HEK293 (cell line): ENCODE data around the gene ACTRT2.

ENCODE experiments used
- CTCF ChIA-PET: fragments of 350-600 bp; formaldehyde crosslinking; extraction: SDS; loops from one replicate; lab custom pipeline; 2021; ENCODE audit warnings: antibody characterized with exemption; lab: Yijun Ruan, JAX
- POLR2A ChIA-PET: fragments of 300-600 bp; formaldehyde crosslinking; extraction: SDS; loops from one replicate; lab custom pipeline; 2020; ENCODE audit warnings: antibody characterized with exemption, inconsistent platforms; lab: Yijun Ruan, JAX
- H3K27ac ChIP-seq: fragments of 200-500 bp; sonication (Bioruptor generic); 2 replicates; pipeline ENCODE4 v1.5.1; 2014; ENCODE audit warnings: low read depth, low read length, control low read depth, inconsistent platforms; ENCODE audit errors: extremely low read depth
- H3K36me3 ChIP-seq, 2 experiments: fragments of 200-500 bp in 1 of 2; sonication (Bioruptor generic) in 1 of 2; 1 replicate in 1 of 2; 2 replicates in 1 of 2; pipeline ENCODE4 v1.5.1; 2014 to 2017; ENCODE audit warnings: inconsistent platforms in 2 of 2, low read length in 2 of 2; ENCODE audit not compliant: control insufficient read depth in 2 of 2, insufficient read depth in 1 of 2
- H3K4me1 ChIP-seq: fragments of 200-500 bp; sonication (Bioruptor generic); 2 replicates; pipeline ENCODE4 v1.5.1; 2014; ENCODE audit warnings: mild to moderate bottlenecking, low read length, inconsistent platforms; ENCODE audit not compliant: control insufficient read depth, insufficient read depth
- H3K4me3 ChIP-seq: 2 replicates; pipeline ENCODE4 v1.5.1; 2011; ENCODE audit warnings: low read depth, mild to moderate bottlenecking, control low read depth, low read length, moderate library complexity
- H3K9me3 ChIP-seq: fragments of 200-500 bp; sonication (Bioruptor generic); 2 replicates; pipeline ENCODE4 v1.5.1; 2014; ENCODE audit warnings: low read depth, low read length, inconsistent platforms; ENCODE audit not compliant: control insufficient read depth, insufficient read depth
- HIC1 ChIP-seq: fragments of 450-650 bp; formaldehyde crosslinking; IDR thresholded peaks from 2 replicates; pipeline ENCODE4 v1.5.1; 2016; ENCODE audit warnings: missing biosample characterization, missing genetic modification characterization
- PRDM4 ChIP-seq: fragments of 450-650 bp; formaldehyde crosslinking; IDR thresholded peaks from 2 replicates; pipeline ENCODE4 v1.5.1; 2017; ENCODE audit warnings: missing biosample characterization, missing genetic modification characterization
- SCRT1 ChIP-seq: fragments of 450-650 bp; formaldehyde crosslinking; IDR thresholded peaks from 2 replicates; pipeline ENCODE4 v1.5.1; 2016; ENCODE audit warnings: missing biosample characterization, missing genetic modification characterization, borderline replicate concordance
- ZFP37 ChIP-seq: fragments of 450-650 bp; formaldehyde crosslinking; IDR thresholded peaks from 2 replicates; pipeline ENCODE4 v1.5.1; 2016; ENCODE audit warnings: missing biosample characterization, missing genetic modification characterization
- ZNF121 ChIP-seq: fragments of 450-650 bp; formaldehyde crosslinking; IDR thresholded peaks from 2 replicates; pipeline ENCODE4 v1.5.1; 2016; ENCODE audit warnings: missing biosample characterization, missing genetic modification characterization
- ZNF132 ChIP-seq: fragments of 450-650 bp; formaldehyde crosslinking; IDR thresholded peaks from 2 replicates; pipeline ENCODE4 v1.5.1; 2017; ENCODE audit warnings: missing biosample characterization, missing genetic modification characterization, borderline replicate concordance
- ZNF175 ChIP-seq: fragments of 450-650 bp; formaldehyde crosslinking; IDR thresholded peaks from 2 replicates; pipeline ENCODE4 v1.5.1; 2016; ENCODE audit warnings: missing biosample characterization, missing genetic modification characterization
- ZNF274 ChIP-seq, 2 experiments: fragments of 200-500 bp in 1 of 2; fragments of 450-650 bp in 1 of 2; sonication (Bioruptor generic) in 1 of 2; formaldehyde crosslinking in 1 of 2; IDR thresholded peaks; 2 replicates each; pipeline versions ENCODE4 v1.5.1 to v1.6.1; 2014 to 2016; ENCODE audit warnings: borderline replicate concordance in 1 of 2, inconsistent platforms in 1 of 2, low read length in 1 of 2, missing biosample characterization in 1 of 2, missing genetic modification characterization in 1 of 2
- ZNF335 ChIP-seq: fragments of 450-650 bp; formaldehyde crosslinking; conservative IDR thresholded peaks from 2 replicates; pipeline ENCODE4 v1.5.1; 2016; ENCODE audit warnings: missing biosample characterization, missing genetic modification characterization
- ZNF404 ChIP-seq: fragments of 450-650 bp; formaldehyde crosslinking; IDR thresholded peaks from 2 replicates; pipeline ENCODE4 v1.5.1; 2017; ENCODE audit warnings: missing biosample characterization, missing genetic modification characterization
- ZNF433 ChIP-seq: fragments of 450-650 bp; formaldehyde crosslinking; IDR thresholded peaks from 2 replicates; pipeline ENCODE4 v1.5.1; 2016; ENCODE audit warnings: missing biosample characterization, missing genetic modification characterization, low read depth
- ZNF518A ChIP-seq: fragments of 450-650 bp; formaldehyde crosslinking; conservative IDR thresholded peaks from 2 replicates; pipeline ENCODE4 v1.5.1; 2016; ENCODE audit warnings: low read depth, missing biosample characterization, missing genetic modification characterization
- ZNF548 ChIP-seq: fragments of 450-650 bp; formaldehyde crosslinking; IDR thresholded peaks from 2 replicates; pipeline ENCODE4 v1.5.1; 2016; ENCODE audit warnings: missing biosample characterization, missing genetic modification characterization
- ZNF610 ChIP-seq: fragments of 450-650 bp; formaldehyde crosslinking; IDR thresholded peaks from 2 replicates; pipeline ENCODE4 v1.5.1; 2016; ENCODE audit warnings: missing biosample characterization, missing genetic modification characterization, borderline replicate concordance
- ZNF639 ChIP-seq: fragments of 450-650 bp; formaldehyde crosslinking; IDR thresholded peaks from 2 replicates; pipeline ENCODE4 v1.5.1; 2016; ENCODE audit warnings: missing biosample characterization, missing genetic modification characterization
- ZNF670 ChIP-seq: fragments of 450-650 bp; formaldehyde crosslinking; IDR thresholded peaks from 2 replicates; pipeline ENCODE4 v1.5.1; 2016; ENCODE audit warnings: missing biosample characterization, missing genetic modification characterization, low read depth
- ZSCAN18 ChIP-seq: fragments of 450-650 bp; formaldehyde crosslinking; IDR thresholded peaks from 2 replicates; pipeline ENCODE4 v1.5.1; 2016; ENCODE audit warnings: missing biosample characterization, missing genetic modification characterization

Gene ACTRT2

GRCh38 chr1:3011127-3011526 is 10.1 kb upstream of the ACTRT2 start (continued):
- TF ChIP-seq ZNF639 (tag by site-specific recombination) (no peak), HIC1 (no peak), ZSCAN18 (tag by site-specific recombination) (no peak), SCRT1 (tag by site-specific recombination) (no peak)

- ChIA-PET POLR2A (no interaction called here), CTCF (interaction anchor here (0.5 to 2.6 kb wide), 8 partner anchors 8 to 304 kb away, joined by 3 to 10 read pairs (median 5); no protein-coding TSS in a partner anchor)
- H3K4me3 ChIP-seq, result no peak overlapping the region
- no peak overlapping the region for H3K27ac ChIP-seq
- TF ChIP-seq ZFP37 (no peak), ZNF175 (no peak), ZNF548 (no peak), ZNF518A (no peak), ZNF404 (no peak), ZNF121 (tag by site-specific recombination) (no peak), ZNF610 (tag by site-specific recombination) (no peak), ZNF274 (IDR thresholded peaks at IDR 0.05; ENCODE audit: low read length) (no peak), ZNF274 (tag by site-specific recombination; IDR thresholded peaks at IDR 0.05; ENCODE audit: borderline replicate concordance) (no peak), ZNF433 (tag by site-specific recombination) (no peak), ZNF335 (tag by site-specific recombination) (no peak), PRDM4 (tag by site-specific recombination) (no peak), ZNF132 (no peak), ZNF670 (tag by site-specific recombination) (no peak), ZNF639 (tag by site-specific recombination) (no peak)
- H3K36me3 ChIP-seq, result no peaks in the 10 kb centered on the region
- H3K9me3 ChIP-seq, result no peaks in the 10 kb centered on the region
- no peaks in the 10 kb centered on the region for H3K4me1 ChIP-seq
Observed at GRCh38 chr1:3011631-3012455, 9.4 kb upstream of the ACTRT2 start.
